Activated CD8-positive, alpha-beta T cell treated with anti-CD3 and anti-CD28 coated beads, Interleukin-2, amount 10 ng/mL, durations not matched to agents 7 days and 5 days (primary cell): Measurements from ENCODE around the gene MRPL23. TPM values are rescaled to one million over a fixed set of nuclear protein-coding genes. Genes with fewer than 3 reads are reported as not detected.

Source experiments
- ATAC-seq: fragments of 150-1000 bp; cut with Tn5 transposase; one replicate; pipeline ENCODE4 v1.10.0; 2021; ENCODE audit warnings: moderate library complexity
- CTCF ChIA-PET: fragments of 350-600 bp; sonication (Branson Sonifier 250); formaldehyde crosslinking; loops from one replicate; lab custom pipeline; 2021; ENCODE audit warnings: antibody characterized with exemption; lab: Charles Lee
- POLR2A ChIA-PET: fragments of 350-600 bp; sonication (Branson Sonifier 250); formaldehyde crosslinking; loops from one replicate; lab custom pipeline; 2021; ENCODE audit warnings: antibody characterized with exemption; lab: Charles Lee
- DNase-seq: peaks from one replicate; pipeline ENCODE4 v3.0.0-alpha.2; 2020
- H3K27ac Mint-ChIP-seq: one replicate; pipeline ENCODE4 v1.8.0; 2021; ENCODE audit warnings: mild to moderate bottlenecking, mixed read lengths
- H3K27me3 Mint-ChIP-seq: one replicate; pipeline ENCODE4 v1.8.0; 2021; ENCODE audit warnings: low read depth, mixed read lengths
- H3K36me3 Mint-ChIP-seq: one replicate; pipeline ENCODE4 v1.8.0; 2021; ENCODE audit warnings: low read depth, mixed read lengths
- H3K4me1 Mint-ChIP-seq: one replicate; pipeline ENCODE4 v1.8.0; 2021; ENCODE audit warnings: low read depth, mixed read lengths
- H3K4me3 Mint-ChIP-seq: one replicate; pipeline ENCODE4 v1.8.0; 2021; ENCODE audit warnings: mild to moderate bottlenecking, mixed read lengths
- H3K9me3 Mint-ChIP-seq: one replicate; pipeline ENCODE4 v1.8.0; 2022; ENCODE audit warnings: mixed read lengths; ENCODE audit not compliant: insufficient read depth
- total RNA-seq, 2 experiments: library from RNA; stranded (reverse); gene quantifications; one replicate each; pipeline ENCODE4 v1.2.3, GENCODE V29; 2021

MRPL23 gene
- total RNA-seq, 2 experiments from 2014 or later = 109 to 110 TPM

- Mint-ChIP-seq H3K9me3 (no peaks in the 10 kb centered on the region), H3K4me1 (no peaks in the 10 kb centered on the region), H3K36me3 (no peaks in the 10 kb centered on the region), H3K4me3 (no peak overlapping the region), H3K27ac (no peak overlapping the region), H3K27me3 (no peaks in the 10 kb centered on the region)
- ATAC-seq (no peak), DNase-seq (no peak)
- POLR2A ChIA-PET = interaction anchor here (0.6 kb wide), 1 partner anchor 111 kb away, joined by 5 read pairs; no protein-coding TSS in a partner anchor
- CTCF ChIA-PET = interaction anchor here (1.6 kb wide), 1 partner anchor 109 kb away, joined by 4 read pairs; no protein-coding TSS in a partner anchor
Measured at GRCh38 chr11:1990872-1991578, 43.9 kb downstream of the MRPL23 start.

DNA sequence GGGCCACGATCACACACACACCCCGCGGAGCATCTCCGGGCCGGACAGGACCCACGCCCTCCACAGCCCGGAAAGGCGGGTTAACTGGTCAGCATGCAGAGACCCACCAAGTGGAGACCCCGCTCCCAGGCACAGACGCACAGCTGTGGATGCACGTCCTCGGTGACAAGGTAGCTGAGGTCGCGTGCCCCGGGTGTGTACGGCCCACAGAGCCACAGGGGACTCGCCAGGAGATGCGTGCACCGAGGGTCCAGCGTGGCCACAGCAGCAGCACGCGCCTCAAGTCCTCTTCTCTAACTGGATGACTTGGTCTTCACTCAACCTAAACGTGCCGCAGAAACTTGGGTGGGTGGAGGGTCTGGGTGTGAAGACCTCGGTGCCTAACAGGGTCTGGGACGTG, 45.0 kb downstream of the MRPL23 start:
- Mint-ChIP-seq H3K36me3 (no peaks in the 10 kb centered on the region), H3K4me3 (no peak overlapping the region), H3K9me3 (no peaks in the 10 kb centered on the region), H3K27me3 (no peaks in the 10 kb centered on the region), H3K27ac (no peak overlapping the region), H3K4me1 (no peaks in the 10 kb centered on the region)
- DNase-seq (no peak), ATAC-seq (no peak)
- POLR2A ChIA-PET = no interaction called here
- CTCF ChIA-PET = interaction anchor here (1.6 kb wide), 1 partner anchor 110 kb away, joined by 4 read pairs; no protein-coding TSS in a partner anchor

DNA sequence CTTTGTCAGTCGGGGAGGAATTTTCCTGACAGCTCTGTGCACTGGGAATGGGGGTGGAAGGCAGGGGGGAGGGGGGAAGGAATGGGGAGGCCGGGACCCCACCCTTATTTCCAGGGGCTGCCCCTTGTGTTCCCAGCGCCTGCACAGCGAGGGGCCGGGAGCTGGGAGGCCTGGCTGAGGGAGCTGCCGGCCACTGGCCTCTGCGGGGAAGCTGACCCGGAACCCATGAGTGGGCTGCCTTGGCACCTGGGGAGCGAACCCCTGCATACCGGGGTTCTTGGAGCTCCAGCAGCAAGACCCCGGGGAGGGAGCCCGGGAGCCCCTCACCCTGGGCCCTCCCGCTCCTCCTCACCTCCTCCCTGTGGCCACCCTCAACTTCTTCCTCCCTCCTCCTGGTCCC, 47.0 kb downstream of the MRPL23 start:
- POLR2A ChIA-PET = no interaction called here
- ATAC-seq = no peak
- CTCF ChIA-PET = no interaction called here
- Mint-ChIP-seq H3K27ac (no peak overlapping the region), H3K4me1 (no peaks in the 10 kb centered on the region), H3K4me3 (no peak overlapping the region), H3K27me3 (no peaks in the 10 kb centered on the region), H3K9me3 (no peaks in the 10 kb centered on the region), H3K36me3 (no peaks in the 10 kb centered on the region)
- DNase-seq = no peak

DNA sequence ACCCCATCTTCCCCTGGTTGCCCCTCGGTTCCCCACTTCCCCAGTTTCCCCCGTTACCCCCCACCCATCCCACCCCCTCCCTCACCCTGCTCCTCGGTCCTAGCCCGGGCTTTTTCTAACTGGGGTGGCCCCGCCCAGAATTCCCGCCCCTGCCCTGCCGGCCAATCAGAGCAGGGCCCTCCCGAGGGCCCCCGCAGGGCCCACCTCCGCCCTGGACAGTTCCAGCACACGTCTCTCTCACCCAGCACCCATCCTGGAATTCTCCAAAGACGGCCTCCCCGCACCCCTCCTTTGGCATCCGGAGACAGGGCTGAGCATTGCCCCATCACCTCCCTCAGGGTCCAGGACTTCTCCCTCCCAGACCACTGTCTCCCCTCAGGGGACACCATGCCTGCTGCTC, 50.6 kb downstream of the MRPL23 start, which contains the start of gene H19:
Gene H19 (minus strand): TSS at position 88 of the 400 bp plus-strand sequence.
- CTCF ChIA-PET = interaction anchor here (1.3 to 1.6 kb wide), 2 partner anchors 115 to 304 kb away, joined by 3 to 5 read pairs; no protein-coding TSS in a partner anchor
- DNase-seq = no peak
- POLR2A ChIA-PET = no interaction called here
- Mint-ChIP-seq H3K9me3 (no peaks in the 10 kb centered on the region), H3K4me1 (no peaks in the 10 kb centered on the region), H3K27me3 (no peaks in the 10 kb centered on the region), H3K36me3 (no peaks in the 10 kb centered on the region), H3K27ac (no peak within 1 kb of the TSS), H3K4me3 (no peak within 1 kb of the TSS)
- no peak for ATAC-seq

- H3K36me3 Mint-ChIP-seq = no peaks in the 10 kb centered on the region
- no peak overlapping the region for H3K4me3 Mint-ChIP-seq
- no peak for DNase-seq
- H3K4me1 Mint-ChIP-seq = no peaks in the 10 kb centered on the region
- ChIA-PET CTCF (interaction anchor here (1.3 to 1.6 kb wide), 2 partner anchors 116 to 304 kb away, joined by 3 to 5 read pairs; no protein-coding TSS in a partner anchor), POLR2A (interaction anchor here (0.5 kb wide), 1 partner anchor 116 kb away, joined by 3 read pairs; no protein-coding TSS in a partner anchor)
- no peaks in the 10 kb centered on the region for H3K9me3 Mint-ChIP-seq
- ATAC-seq = peak; percentile 48
- H3K27me3 Mint-ChIP-seq = no peaks in the 10 kb centered on the region
- no peak overlapping the region for H3K27ac Mint-ChIP-seq
Measured at GRCh38 chr11:1998290-1998689, 51.2 kb downstream of the MRPL23 start.

GRCh38 chr11:1998861-1999260, 51.7 kb downstream of the MRPL23 start:
- CTCF ChIA-PET = interaction anchor here (0.6 to 1.0 kb wide), 9 partner anchors 50 to 307 kb away, joined by 3 to 4 read pairs (median 3); partner anchors contain the start of gene TNNI2
- Mint-ChIP-seq H3K4me1 (no peaks in the 10 kb centered on the region), H3K4me3 (no peak overlapping the region), H3K36me3 (no peaks in the 10 kb centered on the region), H3K9me3 (no peaks in the 10 kb centered on the region), H3K27ac (no peak overlapping the region), H3K27me3 (no peaks in the 10 kb centered on the region)
- POLR2A ChIA-PET = interaction anchor here (0.5 kb wide), 1 partner anchor 116 kb away, joined by 3 read pairs; no protein-coding TSS in a partner anchor
- ATAC-seq (no peak), DNase-seq (no peak)

DNA sequence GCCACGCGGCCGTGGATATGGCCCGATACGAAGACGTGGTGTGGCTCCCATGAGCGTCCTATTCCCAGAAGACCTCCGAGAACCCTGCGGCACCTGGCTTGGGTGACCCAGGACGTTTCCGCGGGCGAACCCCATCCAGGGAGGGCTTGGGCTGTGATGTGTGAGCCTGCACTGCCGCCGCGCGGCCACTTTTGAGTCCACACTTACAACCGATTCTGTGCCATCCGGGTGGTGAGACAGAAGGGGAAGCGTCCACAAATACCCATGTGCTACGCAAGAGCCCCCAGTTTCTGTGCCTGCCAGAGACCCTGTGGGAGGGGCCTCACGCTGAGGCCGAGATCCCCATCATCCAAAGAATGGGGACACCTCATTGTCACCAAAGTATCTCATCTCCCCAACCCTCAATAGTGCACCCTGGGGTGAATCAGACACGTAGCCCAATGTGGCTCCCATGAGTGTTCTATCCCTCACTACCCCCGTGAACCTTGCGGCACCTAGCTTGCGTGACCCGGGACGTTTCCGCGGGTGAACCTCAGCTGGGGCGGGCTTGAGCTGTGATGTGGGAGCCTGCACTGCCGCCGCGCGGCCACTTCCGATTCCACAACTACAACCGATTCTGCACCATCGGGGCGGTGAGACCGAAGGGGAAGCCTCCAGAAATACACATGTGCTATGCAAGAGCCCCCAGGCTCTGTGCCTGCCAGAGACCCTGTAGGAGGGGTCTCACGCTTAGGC, 55.1 kb downstream of the MRPL23 start:
- Mint-ChIP-seq H3K27ac (no peak overlapping the region), H3K36me3 (no peaks in the 10 kb centered on the region)

DNA sequence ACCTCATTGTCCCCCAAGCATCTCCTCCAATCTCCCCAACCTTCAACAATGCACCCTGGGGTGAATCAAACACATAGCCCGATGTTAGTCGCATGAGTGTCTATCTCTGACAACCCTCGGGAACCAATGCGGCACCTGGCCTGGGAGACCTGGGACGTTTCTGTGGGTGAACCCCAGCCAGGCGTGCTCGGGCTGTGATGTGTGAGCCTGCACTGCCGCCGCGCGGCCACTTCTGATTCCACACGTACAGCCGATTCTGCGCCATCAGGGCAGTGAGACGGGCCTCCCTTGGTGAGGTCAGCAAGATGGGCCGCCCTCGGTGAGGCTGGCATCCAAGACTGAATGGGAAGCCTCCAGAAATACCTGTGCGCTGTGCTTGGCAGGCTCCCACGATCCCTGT, 55.7 kb downstream of the MRPL23 start:
- peak; percentile 57 for ATAC-seq
- ChIA-PET CTCF (interaction anchor here (0.6 to 2.8 kb wide), 13 partner anchors 26 to 350 kb away, joined by 3 to 38 read pairs (median 5); partner anchors contain the start of genes LSP1, SYT8 and TNNI2), POLR2A (no interaction called here)
- H3K4me1 Mint-ChIP-seq = no peaks in the 10 kb centered on the region
- H3K4me3 Mint-ChIP-seq = no peak overlapping the region
- no peaks in the 10 kb centered on the region for H3K36me3 Mint-ChIP-seq
- no peaks in the 10 kb centered on the region for H3K27me3 Mint-ChIP-seq
- H3K9me3 Mint-ChIP-seq = no peaks in the 10 kb centered on the region
- no peak for DNase-seq
- H3K27ac Mint-ChIP-seq = no peak overlapping the region

More for the DNA sequence above, 55.1 kb downstream of the MRPL23 start:
- Mint-ChIP-seq H3K4me3 (no peak overlapping the region), H3K27me3 (no peaks in the 10 kb centered on the region), H3K9me3 (no peaks in the 10 kb centered on the region), H3K4me1 (no peaks in the 10 kb centered on the region)
- peak; percentile 40 for ATAC-seq
- ChIA-PET CTCF (interaction anchor here (0.6 to 2.8 kb wide), 24 partner anchors 14 to 350 kb away, joined by 3 to 38 read pairs (median 4); partner anchors contain the start of genes LSP1, SYT8 and TNNI2), POLR2A (no interaction called here)
- no peak for DNase-seq

GRCh38 chr11:2004466-2004865, 57.3 kb downstream of the MRPL23 start:
- POLR2A ChIA-PET = no interaction called here

More at GRCh38 chr11:2004466-2004865, 57.3 kb downstream of the MRPL23 start:
- DNase-seq = no peak
- H3K9me3 Mint-ChIP-seq = no peaks in the 10 kb centered on the region
- CTCF ChIA-PET = no interaction called here
- no peak for ATAC-seq
- no peak overlapping the region for H3K27ac Mint-ChIP-seq
- H3K27me3 Mint-ChIP-seq = no peaks in the 10 kb centered on the region
- H3K36me3 Mint-ChIP-seq = no peaks in the 10 kb centered on the region
- H3K4me3 Mint-ChIP-seq = no peak overlapping the region
- H3K4me1 Mint-ChIP-seq = no peaks in the 10 kb centered on the region
